GM21737 (cell line): ENCODE results near the gene SEL1L3.

Experiments
- ATAC-seq: cut with Tn5 transposase; IDR thresholded peaks from one replicate; pipeline ENCODE4 v1.9.1; 2021; ENCODE audit warnings: mild to moderate bottlenecking, moderate library complexity; ENCODE audit not compliant: unreplicated experiment

Gene SEL1L3

GRCh38 chr4:25757452-25757851 is 105.3 kb downstream of the SEL1L3 start:
- no peak for ATAC-seq

- ATAC-seq, result no peak
These were observed 106.3 kb downstream of the SEL1L3 start for GRCh38 chr4:25756503-25756902.

- peak; percentile 82 for ATAC-seq
These were observed 106.9 kb downstream of the SEL1L3 start for GRCh38 chr4:25755911-25756310.

- ATAC-seq, result no peak
These were observed 109.5 kb downstream of the SEL1L3 start for GRCh38 chr4:25753239-25753638.

GRCh38 chr4:25750874-25751273 is 111.9 kb downstream of the SEL1L3 start:
- ATAC-seq, result no peak

GRCh38 chr4:25749150-25749794 is 113.5 kb downstream of the SEL1L3 start:
- ATAC-seq, result no peak

- ATAC-seq, result no peak
These were observed 118.8 kb downstream of the SEL1L3 start for GRCh38 chr4:25743971-25744370.

- no peak for ATAC-seq
These were observed 133.2 kb downstream of the SEL1L3 start for GRCh38 chr4:25729564-25729963.

- ATAC-seq, result no peak
These were observed 133.9 kb downstream of the SEL1L3 start for GRCh38 chr4:25728886-25729285.

- ATAC-seq, result no peak
These were observed 134.9 kb downstream of the SEL1L3 start for GRCh38 chr4:25727711-25728493.

- no peak for ATAC-seq
These were observed 136.9 kb downstream of the SEL1L3 start for GRCh38 chr4:25725870-25726269.

- ATAC-seq, result no peak
These were observed 139.4 kb downstream of the SEL1L3 start for GRCh38 chr4:25723409-25723808.

GRCh38 chr4:25722964-25723363 is 139.8 kb downstream of the SEL1L3 start:
- no peak for ATAC-seq

- ATAC-seq, result no peak
These were observed 149.0 kb downstream of the SEL1L3 start for GRCh38 chr4:25713812-25714211.

- no peak for ATAC-seq
These were observed 150.2 kb downstream of the SEL1L3 start for GRCh38 chr4:25712611-25713010.

GRCh38 chr4:25710637-25711036 is 152.2 kb downstream of the SEL1L3 start:
- no peak for ATAC-seq

GRCh38 chr4:25704516-25704915 is 158.3 kb downstream of the SEL1L3 start:
- no peak for ATAC-seq

- ATAC-seq, result no peak
These were observed 158.9 kb downstream of the SEL1L3 start for GRCh38 chr4:25703731-25704388.

- no peak for ATAC-seq
These were observed 159.9 kb downstream of the SEL1L3 start for GRCh38 chr4:25702848-25703247.

GRCh38 chr4:25700661-25701060 is 162.1 kb downstream of the SEL1L3 start:
- no peak for ATAC-seq

- ATAC-seq, result no peak
These were observed 165.3 kb downstream of the SEL1L3 start for GRCh38 chr4:25697516-25697915.
